Measurements from ENCODE around the gene YWHAE. TPM values are rescaled to one million over a fixed set of nuclear protein-coding genes. Genes with fewer than 3 reads are reported as not detected.

The YWHAE gene
- total and polyA plus RNA-seq, 10 of the 15 experiments (the other 5 are each of a cell fraction or from before 2014, with no cell fraction given): 189 to 651 (median 469) TPM

DNA sequence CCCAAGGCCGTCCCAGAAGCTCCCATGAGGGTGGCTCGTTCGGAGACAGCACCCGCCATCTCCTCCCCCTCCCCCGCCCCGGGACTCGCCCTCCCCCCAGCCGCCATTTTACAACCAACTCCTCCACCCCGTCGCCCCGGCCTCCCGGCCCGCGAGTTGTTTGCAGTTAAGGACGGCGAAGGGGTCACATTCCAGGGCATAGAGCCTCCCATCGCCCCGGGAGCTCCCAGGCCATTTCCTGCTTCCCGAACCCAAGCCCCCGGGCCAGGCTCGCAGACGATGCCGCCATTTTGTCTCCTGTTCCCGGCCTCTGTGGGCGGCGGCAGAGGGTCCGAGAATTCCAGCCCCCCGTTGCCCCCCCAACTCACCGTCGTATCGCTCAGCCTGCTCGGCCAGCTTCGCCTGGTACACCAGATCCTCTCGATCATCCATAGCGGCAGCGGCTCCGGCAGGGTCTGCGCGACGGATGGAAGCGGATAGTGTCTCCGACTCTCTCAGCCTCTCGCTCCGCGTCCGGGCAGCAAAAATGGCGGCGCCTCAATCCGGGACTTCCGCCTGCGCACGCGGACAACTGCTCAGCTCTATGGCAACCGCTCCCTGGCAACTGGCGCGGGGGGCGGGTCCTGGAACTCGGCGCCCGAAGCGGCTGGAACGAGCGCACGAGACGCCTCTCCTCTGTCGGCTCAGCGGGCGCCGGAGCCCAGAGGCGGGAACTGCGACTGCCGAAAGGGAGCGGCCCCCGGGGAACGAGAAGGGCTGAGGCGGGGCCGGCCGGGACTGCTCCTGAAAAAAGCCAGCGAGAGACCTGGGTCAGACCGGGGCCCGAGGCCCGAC is at the start of gene YWHAE (continued):
- TF ChIP-seq, protein P1, sequence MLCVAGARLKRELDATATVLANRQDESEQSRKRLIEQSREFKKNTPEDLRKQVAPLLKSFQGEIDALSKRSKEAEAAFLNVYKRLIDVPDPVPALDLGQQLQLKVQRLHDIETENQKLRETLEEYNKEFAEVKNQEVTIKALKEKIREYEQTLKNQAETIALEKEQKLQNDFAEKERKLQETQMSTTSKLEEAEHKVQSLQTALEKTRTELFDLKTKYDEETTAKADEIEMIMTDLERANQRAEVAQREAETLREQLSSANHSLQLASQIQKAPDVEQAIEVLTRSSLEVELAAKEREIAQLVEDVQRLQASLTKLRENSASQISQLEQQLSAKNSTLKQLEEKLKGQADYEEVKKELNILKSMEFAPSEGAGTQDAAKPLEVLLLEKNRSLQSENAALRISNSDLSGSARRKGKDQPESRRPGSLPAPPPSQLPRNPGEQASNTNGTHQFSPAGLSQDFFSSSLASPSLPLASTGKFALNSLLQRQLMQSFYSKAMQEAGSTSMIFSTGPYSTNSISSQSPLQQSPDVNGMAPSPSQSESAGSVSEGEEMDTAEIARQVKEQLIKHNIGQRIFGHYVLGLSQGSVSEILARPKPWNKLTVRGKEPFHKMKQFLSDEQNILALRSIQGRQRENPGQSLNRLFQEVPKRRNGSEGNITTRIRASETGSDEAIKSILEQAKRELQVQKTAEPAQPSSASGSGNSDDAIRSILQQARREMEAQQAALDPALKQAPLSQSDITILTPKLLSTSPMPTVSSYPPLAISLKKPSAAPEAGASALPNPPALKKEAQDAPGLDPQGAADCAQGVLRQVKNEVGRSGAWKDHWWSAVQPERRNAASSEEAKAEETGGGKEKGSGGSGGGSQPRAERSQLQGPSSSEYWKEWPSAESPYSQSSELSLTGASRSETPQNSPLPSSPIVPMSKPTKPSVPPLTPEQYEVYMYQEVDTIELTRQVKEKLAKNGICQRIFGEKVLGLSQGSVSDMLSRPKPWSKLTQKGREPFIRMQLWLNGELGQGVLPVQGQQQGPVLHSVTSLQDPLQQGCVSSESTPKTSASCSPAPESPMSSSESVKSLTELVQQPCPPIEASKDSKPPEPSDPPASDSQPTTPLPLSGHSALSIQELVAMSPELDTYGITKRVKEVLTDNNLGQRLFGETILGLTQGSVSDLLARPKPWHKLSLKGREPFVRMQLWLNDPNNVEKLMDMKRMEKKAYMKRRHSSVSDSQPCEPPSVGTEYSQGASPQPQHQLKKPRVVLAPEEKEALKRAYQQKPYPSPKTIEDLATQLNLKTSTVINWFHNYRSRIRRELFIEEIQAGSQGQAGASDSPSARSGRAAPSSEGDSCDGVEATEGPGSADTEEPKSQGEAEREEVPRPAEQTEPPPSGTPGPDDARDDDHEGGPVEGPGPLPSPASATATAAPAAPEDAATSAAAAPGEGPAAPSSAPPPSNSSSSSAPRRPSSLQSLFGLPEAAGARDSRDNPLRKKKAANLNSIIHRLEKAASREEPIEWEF (IDR thresholded peaks at IDR 0.05; ENCODE audit: insufficient replicate concordance, low read depth, low read length): no peak
- TF ChIP-seq NR2F1 (conservative IDR thresholded peaks at IDR 0.05) (peak; percentile 34), BMI1 (IDR thresholded peaks at IDR 0.05; ENCODE audit: borderline replicate concordance) (peak; percentile 95), PAX8 (IDR thresholded peaks at IDR 0.05) (peak; percentile 91), HDAC6 (IDR thresholded peaks at IDR 0.05; ENCODE audit: unreplicated experiment) (no peak), TCF12 (IDR thresholded peaks at IDR 0.05; ENCODE audit: low read depth, low read length) (no peak), TCF3 (IDR thresholded peaks at IDR 0.05; ENCODE audit: borderline replicate concordance, insufficient read depth, low read depth, low read length) (peak; percentile 66; the same call in 1 of the 2 replicates), CREB1 (IDR thresholded peaks at IDR 0.05; ENCODE audit: low read depth) (0 out of 2 replicates have a peak, but pooled peaks have one; percentile 41), POLR2AphosphoS2 (IDR thresholded peaks at IDR 0.05; ENCODE audit: low read depth, low read length) (peak; percentile 93), LARP7 (IDR thresholded peaks at IDR 0.05) (peak; percentile 97), GATAD2B (conservative IDR thresholded peaks at IDR 0.05; ENCODE audit: low read depth) (peak; percentile 94; the same call in 1 of the 2 replicates), TCF7 (IDR thresholded peaks at IDR 0.05; ENCODE audit: borderline replicate concordance) (no peak), NBN (IDR thresholded peaks at IDR 0.05) (peak; percentile 88), NFXL1 (IDR thresholded peaks at IDR 0.05; ENCODE audit: borderline replicate concordance) (no peak), JUNB (IDR thresholded peaks at IDR 0.05) (0 out of 2 replicates have a peak, but pooled peaks have one; percentile 9), CEBPB (IDR thresholded peaks at IDR 0.05; ENCODE audit: borderline replicate concordance in 1 of 2, low read depth in 2 of 2, low read length in 2 of 2) (no peak), IRF4 (IDR thresholded peaks at IDR 0.05; ENCODE audit: low read depth, low read length) (no peak), CREM (IDR thresholded peaks at IDR 0.05; ENCODE audit: low read depth) (peak; percentile 50; the same call in 1 of the 2 replicates), DPF2 (IDR thresholded peaks at IDR 0.05) (peak; percentile 55; the same call in 1 of the 2 replicates)
- TF ChIP-seq, protein P2, sequence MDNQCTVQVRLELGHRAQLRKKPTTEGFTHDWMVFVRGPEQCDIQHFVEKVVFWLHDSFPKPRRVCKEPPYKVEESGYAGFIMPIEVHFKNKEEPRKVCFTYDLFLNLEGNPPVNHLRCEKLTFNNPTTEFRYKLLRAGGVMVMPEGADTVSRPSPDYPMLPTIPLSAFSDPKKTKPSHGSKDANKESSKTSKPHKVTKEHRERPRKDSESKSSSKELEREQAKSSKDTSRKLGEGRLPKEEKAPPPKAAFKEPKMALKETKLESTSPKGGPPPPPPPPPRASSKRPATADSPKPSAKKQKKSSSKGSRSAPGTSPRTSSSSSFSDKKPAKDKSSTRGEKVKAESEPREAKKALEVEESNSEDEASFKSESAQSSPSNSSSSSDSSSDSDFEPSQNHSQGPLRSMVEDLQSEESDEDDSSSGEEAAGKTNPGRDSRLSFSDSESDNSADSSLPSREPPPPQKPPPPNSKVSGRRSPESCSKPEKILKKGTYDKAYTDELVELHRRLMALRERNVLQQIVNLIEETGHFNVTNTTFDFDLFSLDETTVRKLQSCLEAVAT (IDR thresholded peaks at IDR 0.05): peak; percentile 95
- TF ChIP-seq, protein P3, sequence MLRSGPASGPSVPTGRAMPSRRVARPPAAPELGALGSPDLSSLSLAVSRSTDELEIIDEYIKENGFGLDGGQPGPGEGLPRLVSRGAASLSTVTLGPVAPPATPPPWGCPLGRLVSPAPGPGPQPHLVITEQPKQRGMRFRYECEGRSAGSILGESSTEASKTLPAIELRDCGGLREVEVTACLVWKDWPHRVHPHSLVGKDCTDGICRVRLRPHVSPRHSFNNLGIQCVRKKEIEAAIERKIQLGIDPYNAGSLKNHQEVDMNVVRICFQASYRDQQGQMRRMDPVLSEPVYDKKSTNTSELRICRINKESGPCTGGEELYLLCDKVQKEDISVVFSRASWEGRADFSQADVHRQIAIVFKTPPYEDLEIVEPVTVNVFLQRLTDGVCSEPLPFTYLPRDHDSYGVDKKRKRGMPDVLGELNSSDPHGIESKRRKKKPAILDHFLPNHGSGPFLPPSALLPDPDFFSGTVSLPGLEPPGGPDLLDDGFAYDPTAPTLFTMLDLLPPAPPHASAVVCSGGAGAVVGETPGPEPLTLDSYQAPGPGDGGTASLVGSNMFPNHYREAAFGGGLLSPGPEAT (IDR thresholded peaks at IDR 0.05; ENCODE audit: low read depth): peak; percentile 98
- TF ChIP-seq, protein P4, sequence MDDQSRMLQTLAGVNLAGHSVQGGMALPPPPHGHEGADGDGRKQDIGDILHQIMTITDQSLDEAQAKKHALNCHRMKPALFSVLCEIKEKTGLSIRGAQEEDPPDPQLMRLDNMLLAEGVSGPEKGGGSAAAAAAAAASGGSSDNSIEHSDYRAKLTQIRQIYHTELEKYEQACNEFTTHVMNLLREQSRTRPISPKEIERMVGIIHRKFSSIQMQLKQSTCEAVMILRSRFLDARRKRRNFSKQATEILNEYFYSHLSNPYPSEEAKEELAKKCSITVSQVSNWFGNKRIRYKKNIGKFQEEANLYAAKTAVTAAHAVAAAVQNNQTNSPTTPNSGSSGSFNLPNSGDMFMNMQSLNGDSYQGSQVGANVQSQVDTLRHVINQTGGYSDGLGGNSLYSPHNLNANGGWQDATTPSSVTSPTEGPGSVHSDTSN (IDR thresholded peaks at IDR 0.05; ENCODE audit: insufficient replicate concordance, low read depth, low read length): no peak

Measured in GM12878 (cell line).